A549 (cell line): ENCODE results near the gene LYL1.

Experiments
- RCOR1 ChIP-seq: fragments of 150-350 bp; IDR thresholded peaks from 2 replicates; pipeline ENCODE4 v1.6.1; 2014; ENCODE audit warnings: antibody characterized with exemption, low read length, low read depth
- ZFP36 ChIP-seq: fragments of 450-650 bp; IDR thresholded peaks from 2 replicates; pipeline ENCODE4 v1.6.1; 2014; ENCODE audit warnings: borderline replicate concordance; ENCODE audit not compliant: partially characterized antibody

DNA sequence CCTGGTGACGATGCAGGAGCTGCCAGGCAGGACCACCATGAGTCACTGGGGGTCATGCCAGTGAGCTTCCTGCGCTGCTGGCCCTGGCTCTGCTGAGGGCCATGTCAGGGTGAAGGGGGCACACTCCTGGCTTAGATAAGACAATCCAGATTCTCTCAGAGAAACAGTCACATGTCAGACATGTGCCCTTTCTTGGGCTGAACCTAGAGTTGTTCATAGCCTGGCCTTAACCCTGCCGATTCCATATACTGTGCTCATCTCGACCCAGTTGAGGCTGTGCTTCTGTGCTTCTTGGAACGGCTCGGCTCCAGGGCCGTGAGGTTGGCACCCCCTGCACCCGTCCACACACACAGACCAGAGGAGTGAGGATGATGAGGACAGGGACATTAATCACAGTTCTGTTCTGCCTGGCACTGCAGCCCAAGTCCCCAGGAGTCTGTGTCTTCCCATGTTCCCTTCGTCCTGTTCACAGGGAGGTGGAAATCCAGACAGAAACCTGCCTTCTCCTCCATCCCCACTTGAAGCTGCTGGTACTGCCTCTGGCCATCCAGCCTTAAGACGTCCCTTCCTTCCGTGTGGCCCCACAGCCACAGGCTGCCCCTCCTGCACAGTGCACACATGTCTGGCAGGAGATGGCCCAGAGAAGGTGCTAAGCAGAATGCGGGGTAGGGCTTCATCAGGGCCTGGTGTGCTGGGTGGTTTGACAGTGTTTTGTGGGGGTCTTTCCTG is 50.0 kb downstream of the LYL1 start:
- TF ChIP-seq RCOR1 = no peak
- no peak for TF ChIP-seq ZFP36
